ENCODE measurements around the gene PIH1D2.

PIH1D2 gene

GRCh38 chr11:112114460-112114859, 40.6 kb upstream of the PIH1D2 start:
- ChIA-PET POLR2A (no interaction called here), CTCF (interaction anchor here (0.6 to 6.7 kb wide), 20 partner anchors 8 to 221 kb away, joined by 3 to 70 read pairs (median 6); partner anchors contain the start of gene BCO2)
- no peaks in the 10 kb centered on the region for H3K9me3 ChIP-seq (ENCODE audit: control insufficient read depth, insufficient read depth, low read depth, low read length)
- no peaks in the 10 kb centered on the region for H3K4me1 ChIP-seq (ENCODE audit: control insufficient read depth, insufficient read depth, low read length)
- no peaks in the 10 kb centered on the region for H3K36me3 ChIP-seq (ENCODE audit: control insufficient read depth in 2 of 2, insufficient read depth in 1 of 2, low read length in 2 of 2)
- no peak overlapping the region for H3K27ac ChIP-seq (ENCODE audit: extremely low read depth, low read depth, low read length)
- no peak for TF ChIP-seq ZNF169 (tag by site-specific recombination; IDR thresholded peaks at IDR 0.05)
- TF ChIP-seq KLF8 (tag by site-specific recombination; IDR thresholded peaks at IDR 0.05) = no peak
- TF ChIP-seq ZNF24 (tag by site-specific recombination; IDR thresholded peaks at IDR 0.05) = no peak
- no peak for TF ChIP-seq ZNF521 (tag by site-specific recombination; IDR thresholded peaks at IDR 0.05)
- H3K4me3 ChIP-seq (ENCODE audit: low read depth, low read length) = no peak overlapping the region

GRCh38 chr11:112113539-112114457, 40.0 kb upstream of the PIH1D2 start:
- POLR2A ChIA-PET = interaction anchor here (0.7 kb wide), 4 partner anchors 23 to 1088 kb away, joined by 3 to 5 read pairs (median 4); no protein-coding TSS in a partner anchor
- no peaks in the 10 kb centered on the region for H3K36me3 ChIP-seq (ENCODE audit: control insufficient read depth in 2 of 2, insufficient read depth in 1 of 2, low read length in 2 of 2)
- H3K9me3 ChIP-seq (ENCODE audit: control insufficient read depth, insufficient read depth, low read depth, low read length) = no peaks in the 10 kb centered on the region
- no peaks in the 10 kb centered on the region for H3K4me1 ChIP-seq (ENCODE audit: control insufficient read depth, insufficient read depth, low read length)
- no peak overlapping the region for H3K4me3 ChIP-seq (ENCODE audit: low read depth, low read length)
- TF ChIP-seq ZNF654 (tag by site-specific recombination; IDR thresholded peaks at IDR 0.05; ENCODE audit: low read depth) (peak; percentile 47), ZNF398 (tag by site-specific recombination; IDR thresholded peaks at IDR 0.05) (no peak), ZNF596 (tag by site-specific recombination; IDR thresholded peaks at IDR 0.05) (peak; percentile 98)
- H3K27ac ChIP-seq (ENCODE audit: extremely low read depth, low read depth, low read length) = no peak overlapping the region
- CTCF ChIA-PET = interaction anchor here (0.6 to 6.7 kb wide), 46 partner anchors 8 to 1531 kb away, joined by 3 to 70 read pairs (median 4); partner anchors contain the start of genes BCO2, SDHD and TIMM8B

GRCh38 chr11:112106070-112106469, 32.3 kb upstream of the PIH1D2 start:
- CTCF ChIA-PET = interaction anchor here (0.6 to 1.6 kb wide), 4 partner anchors 11 to 329 kb away, joined by 3 to 7 read pairs (median 3); no protein-coding TSS in a partner anchor
- TF ChIP-seq GLI2 (tag by site-specific recombination; IDR thresholded peaks at IDR 0.05; ENCODE audit: borderline replicate concordance, low read depth) = no peak
- TF ChIP-seq, protein P1, sequence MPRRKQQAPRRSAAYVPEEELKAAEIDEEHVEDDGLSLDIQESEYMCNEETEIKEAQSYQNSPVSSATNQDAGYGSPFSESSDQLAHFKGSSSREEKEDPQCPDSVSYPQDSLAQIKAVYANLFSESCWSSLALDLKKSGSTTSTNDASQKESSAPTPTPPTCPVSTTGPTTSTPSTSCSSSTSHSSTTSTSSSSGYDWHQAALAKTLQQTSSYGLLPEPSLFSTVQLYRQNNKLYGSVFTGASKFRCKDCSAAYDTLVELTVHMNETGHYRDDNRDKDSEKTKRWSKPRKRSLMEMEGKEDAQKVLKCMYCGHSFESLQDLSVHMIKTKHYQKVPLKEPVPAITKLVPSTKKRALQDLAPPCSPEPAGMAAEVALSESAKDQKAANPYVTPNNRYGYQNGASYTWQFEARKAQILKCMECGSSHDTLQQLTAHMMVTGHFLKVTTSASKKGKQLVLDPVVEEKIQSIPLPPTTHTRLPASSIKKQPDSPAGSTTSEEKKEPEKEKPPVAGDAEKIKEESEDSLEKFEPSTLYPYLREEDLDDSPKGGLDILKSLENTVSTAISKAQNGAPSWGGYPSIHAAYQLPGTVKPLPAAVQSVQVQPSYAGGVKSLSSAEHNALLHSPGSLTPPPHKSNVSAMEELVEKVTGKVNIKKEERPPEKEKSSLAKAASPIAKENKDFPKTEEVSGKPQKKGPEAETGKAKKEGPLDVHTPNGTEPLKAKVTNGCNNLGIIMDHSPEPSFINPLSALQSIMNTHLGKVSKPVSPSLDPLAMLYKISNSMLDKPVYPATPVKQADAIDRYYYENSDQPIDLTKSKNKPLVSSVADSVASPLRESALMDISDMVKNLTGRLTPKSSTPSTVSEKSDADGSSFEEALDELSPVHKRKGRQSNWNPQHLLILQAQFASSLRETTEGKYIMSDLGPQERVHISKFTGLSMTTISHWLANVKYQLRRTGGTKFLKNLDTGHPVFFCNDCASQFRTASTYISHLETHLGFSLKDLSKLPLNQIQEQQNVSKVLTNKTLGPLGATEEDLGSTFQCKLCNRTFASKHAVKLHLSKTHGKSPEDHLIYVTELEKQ (tag by site-specific recombination; IDR thresholded peaks at IDR 0.05; ENCODE audit: borderline replicate concordance) = no peak
- no peak for TF ChIP-seq ZNF529 (tag by site-specific recombination; IDR thresholded peaks at IDR 0.05; ENCODE audit: insufficient replicate concordance)
- no peak for TF ChIP-seq RBAK (tag by site-specific recombination; IDR thresholded peaks at IDR 0.05)
- no peak for TF ChIP-seq SALL2 (tag by site-specific recombination; IDR thresholded peaks at IDR 0.05; ENCODE audit: borderline replicate concordance)
- TF ChIP-seq ZBTB7A (tag by site-specific recombination; IDR thresholded peaks at IDR 0.05; ENCODE audit: low read depth) = no peak
- TF ChIP-seq ZNF223 (tag by site-specific recombination; IDR thresholded peaks at IDR 0.05) = no peak
- no peak for TF ChIP-seq GLI4 (tag by site-specific recombination; IDR thresholded peaks at IDR 0.05)
- TF ChIP-seq ZNF155 (tag by site-specific recombination; IDR thresholded peaks at IDR 0.05) = no peak
- TF ChIP-seq ZNF140 (tag by site-specific recombination; IDR thresholded peaks at IDR 0.05) = no peak
- TF ChIP-seq, protein P2, sequence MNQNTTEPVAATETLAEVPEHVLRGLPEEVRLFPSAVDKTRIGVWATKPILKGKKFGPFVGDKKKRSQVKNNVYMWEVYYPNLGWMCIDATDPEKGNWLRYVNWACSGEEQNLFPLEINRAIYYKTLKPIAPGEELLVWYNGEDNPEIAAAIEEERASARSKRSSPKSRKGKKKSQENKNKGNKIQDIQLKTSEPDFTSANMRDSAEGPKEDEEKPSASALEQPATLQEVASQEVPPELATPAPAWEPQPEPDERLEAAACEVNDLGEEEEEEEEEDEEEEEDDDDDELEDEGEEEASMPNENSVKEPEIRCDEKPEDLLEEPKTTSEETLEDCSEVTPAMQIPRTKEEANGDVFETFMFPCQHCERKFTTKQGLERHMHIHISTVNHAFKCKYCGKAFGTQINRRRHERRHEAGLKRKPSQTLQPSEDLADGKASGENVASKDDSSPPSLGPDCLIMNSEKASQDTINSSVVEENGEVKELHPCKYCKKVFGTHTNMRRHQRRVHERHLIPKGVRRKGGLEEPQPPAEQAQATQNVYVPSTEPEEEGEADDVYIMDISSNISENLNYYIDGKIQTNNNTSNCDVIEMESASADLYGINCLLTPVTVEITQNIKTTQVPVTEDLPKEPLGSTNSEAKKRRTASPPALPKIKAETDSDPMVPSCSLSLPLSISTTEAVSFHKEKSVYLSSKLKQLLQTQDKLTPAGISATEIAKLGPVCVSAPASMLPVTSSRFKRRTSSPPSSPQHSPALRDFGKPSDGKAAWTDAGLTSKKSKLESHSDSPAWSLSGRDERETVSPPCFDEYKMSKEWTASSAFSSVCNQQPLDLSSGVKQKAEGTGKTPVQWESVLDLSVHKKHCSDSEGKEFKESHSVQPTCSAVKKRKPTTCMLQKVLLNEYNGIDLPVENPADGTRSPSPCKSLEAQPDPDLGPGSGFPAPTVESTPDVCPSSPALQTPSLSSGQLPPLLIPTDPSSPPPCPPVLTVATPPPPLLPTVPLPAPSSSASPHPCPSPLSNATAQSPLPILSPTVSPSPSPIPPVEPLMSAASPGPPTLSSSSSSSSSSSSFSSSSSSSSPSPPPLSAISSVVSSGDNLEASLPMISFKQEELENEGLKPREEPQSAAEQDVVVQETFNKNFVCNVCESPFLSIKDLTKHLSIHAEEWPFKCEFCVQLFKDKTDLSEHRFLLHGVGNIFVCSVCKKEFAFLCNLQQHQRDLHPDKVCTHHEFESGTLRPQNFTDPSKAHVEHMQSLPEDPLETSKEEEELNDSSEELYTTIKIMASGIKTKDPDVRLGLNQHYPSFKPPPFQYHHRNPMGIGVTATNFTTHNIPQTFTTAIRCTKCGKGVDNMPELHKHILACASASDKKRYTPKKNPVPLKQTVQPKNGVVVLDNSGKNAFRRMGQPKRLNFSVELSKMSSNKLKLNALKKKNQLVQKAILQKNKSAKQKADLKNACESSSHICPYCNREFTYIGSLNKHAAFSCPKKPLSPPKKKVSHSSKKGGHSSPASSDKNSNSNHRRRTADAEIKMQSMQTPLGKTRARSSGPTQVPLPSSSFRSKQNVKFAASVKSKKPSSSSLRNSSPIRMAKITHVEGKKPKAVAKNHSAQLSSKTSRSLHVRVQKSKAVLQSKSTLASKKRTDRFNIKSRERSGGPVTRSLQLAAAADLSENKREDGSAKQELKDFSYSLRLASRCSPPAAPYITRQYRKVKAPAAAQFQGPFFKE (tag by site-specific recombination; IDR thresholded peaks at IDR 0.05; ENCODE audit: borderline replicate concordance) = no peak
- TF ChIP-seq KLF16 (tag by site-specific recombination; IDR thresholded peaks at IDR 0.05) = no peak

More at GRCh38 chr11:112106070-112106469, 32.3 kb upstream of the PIH1D2 start:
- no peak overlapping the region for H3K4me3 ChIP-seq (ENCODE audit: low read depth, low read length)
- no peaks in the 10 kb centered on the region for H3K36me3 ChIP-seq (ENCODE audit: control insufficient read depth in 2 of 2, insufficient read depth in 1 of 2, low read length in 2 of 2)
- H3K27ac ChIP-seq (ENCODE audit: extremely low read depth, low read depth, low read length) = no peak overlapping the region
- H3K9me3 ChIP-seq (ENCODE audit: control insufficient read depth, insufficient read depth, low read depth, low read length) = no peaks in the 10 kb centered on the region
- H3K4me1 ChIP-seq (ENCODE audit: control insufficient read depth, insufficient read depth, low read length) = no peaks in the 10 kb centered on the region
- POLR2A ChIA-PET = no interaction called here
